Esophagus muscularis mucosa (tissue), 4 donors: ENCODE measurements around the gene DDIT3. TPM values are rescaled to one million over a fixed set of nuclear protein-coding genes. Genes with fewer than 3 reads are reported as not detected.
A peak's percentile ranks its signal among the peaks of the same experiment; 100 is the strongest.
"Not testable (repeated sequence)": the region's sequence is repeated elsewhere in the genome, so short reads cannot be mapped to it uniquely, and the experiment has no call there.

Experiments used
- DNase-seq: peaks from one replicate; pipeline ENCODE4 v3.0.0-alpha.2; 2017; ENCODE audit errors: extremely low spot score
- H3K27ac ChIP-seq, 4 donors: fragments of 200-600 bp; sonication (generic); replicated peaks in 1 of 4; 1 replicate in 3 of 4; 2 replicates in 1 of 4; pipeline ENCODE4 v1.5.1; 2016 to 2019; ENCODE audit warnings: mild to moderate bottlenecking in 1 of 4
- H3K27me3 ChIP-seq, 4 donors: fragments of 200-600 bp; sonication (generic); one replicate each; pipeline versions ENCODE4 v1.5.1 to v1.6.0; 2016 to 2019
- H3K36me3 ChIP-seq, 4 donors: fragments of 200-600 bp; sonication (generic); one replicate each; pipeline ENCODE4 v1.5.1; 2016 to 2019
- H3K4me1 ChIP-seq, 4 donors: fragments of 200-600 bp; sonication (generic); one replicate each; pipeline ENCODE4 v1.5.1; 2016 to 2019
- H3K4me3 ChIP-seq, 4 donors: fragments of 200-600 bp; sonication (generic); 1 replicate in 2 of 4; 2 replicates in 2 of 4; pipeline ENCODE4 v1.5.1; 2016 to 2019; ENCODE audit warnings: mild to moderate bottlenecking in 4 of 4, moderate library complexity in 1 of 4
- H3K9me3 ChIP-seq, 4 donors: fragments of 200-600 bp; sonication (generic); 1 replicate in 3 of 4; 2 replicates in 1 of 4; pipeline ENCODE4 v1.5.1; 2016 to 2019
- EP300 ChIP-seq: sonication (generic); formaldehyde crosslinking; IDR thresholded peaks from one replicate; pipeline ENCODE4 v1.6.1; 2017; ENCODE audit warnings: antibody characterized with exemption
- POLR2A ChIP-seq: fragments of 450-650 bp; IDR thresholded peaks from one replicate; pipeline ENCODE4 v1.6.1; 2017; ENCODE audit warnings: antibody characterized with exemption, moderate library complexity, mild to moderate bottlenecking, low read depth
- POLR2AphosphoS5 ChIP-seq, 2 donors: sonication (generic); formaldehyde crosslinking; IDR thresholded peaks; one replicate each; pipeline ENCODE4 v1.6.1; 2017; ENCODE audit warnings: antibody characterized with exemption in 2 of 2
- WGBS: methylation state at CpG from one replicate; pipeline ENCODE4 v1.1.5; 2018; 5-methylcytosine and 5-hydroxymethylcytosine counted together
- intact Hi-C: fragments of 100-400 bp; cut with DNase I; formaldehyde crosslinking; loops from one replicate; pipeline ENCODE4 v1.15.1; 2023
- total RNA-seq, 4 donors: library from RNA; depleted of rRNA; stranded (reverse); fragments of >200 nt; gene quantifications; one replicate each; pipeline versions ENCODE4 v1.1.0 to v1.2.1, GENCODE V29; 2016
- TF ChIP-seq, protein P1 (sequence below), 3 experiments: fragments of 200-600 bp in 2 of 3; fragments of 450-650 bp in 1 of 3; sonication (generic) in 2 of 3; IDR thresholded peaks; one replicate each; pipeline ENCODE4 v1.5.1; 2017 to 2019; ENCODE audit warnings: antibody characterized with exemption in 3 of 3, mild to moderate bottlenecking in 2 of 3, moderate library complexity in 1 of 3

The DDIT3 gene
- total RNA-seq, 4 donors from 2014 or later: 14.4 to 43.9 (median 24.4) TPM

DNA sequence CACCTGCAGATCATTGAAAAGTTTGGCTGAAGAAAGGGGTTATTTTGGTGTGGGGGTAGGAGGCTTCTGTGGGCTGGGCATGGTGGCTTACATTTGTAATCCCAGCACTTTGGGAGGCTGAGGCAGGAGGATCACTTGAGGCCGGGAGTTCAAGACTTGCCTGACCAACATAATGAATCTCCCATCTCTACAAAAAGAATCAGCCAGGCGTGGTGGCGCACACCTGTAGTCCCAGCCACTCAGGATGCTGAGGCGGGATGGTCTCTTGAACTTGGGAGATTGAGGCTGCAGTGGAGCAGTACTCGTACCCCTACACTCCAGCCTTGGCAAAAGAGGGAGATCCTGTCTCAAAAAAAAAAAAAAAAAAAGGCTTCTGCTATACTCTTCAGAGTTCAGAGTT, 7.0 kb downstream of the DDIT3 start:
- no peak overlapping the region for H3K4me3 ChIP-seq
- DNase-seq: no peak
- H3K27me3 ChIP-seq: no peaks in the 10 kb centered on the region
- H3K27ac ChIP-seq: no peak overlapping the region
- 93% methylated on average over 5 of the region's 5 CpGs for WGBS
- H3K4me1 ChIP-seq: peaks cover 17 to 26% (median 19%) of the 10 kb centered on the region in 4 donors
- intact Hi-C loops: no loop called here
- H3K36me3 ChIP-seq: peaks cover 65 to 97% (median 91%) of the 10 kb centered on the region in 4 donors
- no peaks in the 10 kb centered on the region for H3K9me3 ChIP-seq
- no peak for TF ChIP-seq EP300
- TF ChIP-seq POLR2AphosphoS5 (IDR thresholded peaks at IDR 0.05): no peak
- TF ChIP-seq, protein P1, sequence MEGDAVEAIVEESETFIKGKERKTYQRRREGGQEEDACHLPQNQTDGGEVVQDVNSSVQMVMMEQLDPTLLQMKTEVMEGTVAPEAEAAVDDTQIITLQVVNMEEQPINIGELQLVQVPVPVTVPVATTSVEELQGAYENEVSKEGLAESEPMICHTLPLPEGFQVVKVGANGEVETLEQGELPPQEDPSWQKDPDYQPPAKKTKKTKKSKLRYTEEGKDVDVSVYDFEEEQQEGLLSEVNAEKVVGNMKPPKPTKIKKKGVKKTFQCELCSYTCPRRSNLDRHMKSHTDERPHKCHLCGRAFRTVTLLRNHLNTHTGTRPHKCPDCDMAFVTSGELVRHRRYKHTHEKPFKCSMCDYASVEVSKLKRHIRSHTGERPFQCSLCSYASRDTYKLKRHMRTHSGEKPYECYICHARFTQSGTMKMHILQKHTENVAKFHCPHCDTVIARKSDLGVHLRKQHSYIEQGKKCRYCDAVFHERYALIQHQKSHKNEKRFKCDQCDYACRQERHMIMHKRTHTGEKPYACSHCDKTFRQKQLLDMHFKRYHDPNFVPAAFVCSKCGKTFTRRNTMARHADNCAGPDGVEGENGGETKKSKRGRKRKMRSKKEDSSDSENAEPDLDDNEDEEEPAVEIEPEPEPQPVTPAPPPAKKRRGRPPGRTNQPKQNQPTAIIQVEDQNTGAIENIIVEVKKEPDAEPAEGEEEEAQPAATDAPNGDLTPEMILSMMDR (IDR thresholded peaks at IDR 0.05): no peak

DNA sequence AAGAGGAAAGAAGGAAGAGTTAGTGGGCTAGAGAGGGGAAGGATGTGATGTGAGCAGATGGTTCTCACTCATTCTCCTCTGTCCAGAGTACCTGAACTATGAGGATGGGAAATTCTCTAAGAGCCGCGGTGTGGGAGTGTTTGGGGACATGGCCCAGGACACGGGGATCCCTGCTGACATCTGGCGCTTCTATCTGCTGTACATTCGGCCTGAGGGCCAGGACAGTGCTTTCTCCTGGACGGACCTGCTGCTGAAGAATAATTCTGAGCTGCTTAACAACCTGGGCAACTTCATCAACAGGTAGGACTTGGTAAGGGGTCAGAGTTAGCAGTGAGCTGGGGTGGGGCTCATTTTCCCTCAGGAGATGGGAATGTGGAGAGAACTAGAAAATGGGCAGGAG, 7.6 kb downstream of the DDIT3 start:
- DNase-seq: no peak
- Histone ChIP-seq H3K27ac (peak overlapping the region in 1 of 4 donors; percentile 1), H3K27me3 (no peaks in the 10 kb centered on the region), H3K4me3 (no peak overlapping the region), H3K36me3 (peaks cover 65 to 99% (median 90%) of the 10 kb centered on the region in 4 donors), H3K4me1 (peaks cover 11 to 20% (median 13%) of the 10 kb centered on the region in 4 donors), H3K9me3 (no peaks in the 10 kb centered on the region)
- WGBS: 88% methylated on average over 6 of the region's 6 CpGs
- intact Hi-C loops: no loop called here
- no peak for TF ChIP-seq EP300
- TF ChIP-seq, protein P1 (IDR thresholded peaks at IDR 0.05): no peak
- no peak for TF ChIP-seq POLR2A
- no peak for TF ChIP-seq POLR2AphosphoS5 (IDR thresholded peaks at IDR 0.05)

DNA sequence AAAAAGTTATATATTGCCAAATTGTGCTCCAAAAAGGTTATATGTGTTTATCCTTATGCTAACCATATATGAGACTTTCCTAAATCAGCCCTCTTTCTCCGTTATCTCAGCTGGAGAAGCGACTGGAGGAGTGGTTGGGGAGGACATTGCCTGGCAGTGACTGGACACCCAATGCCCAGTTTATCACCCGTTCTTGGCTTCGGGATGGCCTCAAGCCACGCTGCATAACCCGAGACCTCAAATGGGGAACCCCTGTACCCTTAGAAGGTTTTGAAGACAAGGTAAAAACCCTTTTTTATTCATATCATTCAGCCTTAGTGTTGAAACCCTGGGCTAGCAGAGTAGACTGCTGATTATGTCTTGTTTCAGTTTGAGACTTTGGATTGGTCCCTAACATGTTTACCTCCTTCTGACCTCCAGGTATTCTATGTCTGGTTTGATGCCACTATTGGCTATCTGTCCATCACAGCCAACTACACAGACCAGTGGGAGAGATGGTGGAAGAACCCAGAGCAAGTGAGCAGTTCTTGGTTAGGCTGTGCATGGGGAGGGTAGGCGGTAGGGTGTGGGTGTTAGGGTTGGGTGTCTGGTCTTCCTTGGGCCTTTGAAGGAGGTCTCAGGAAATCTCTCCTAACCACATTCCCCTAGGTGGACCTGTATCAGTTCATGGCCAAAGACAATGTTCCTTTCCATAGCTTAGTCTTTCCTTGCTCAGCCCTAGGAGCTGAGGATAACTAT, 8.6 kb downstream of the DDIT3 start:
- WGBS: 95% methylated on average over 7 of the region's 7 CpGs
- no peak for DNase-seq
- H3K36me3 ChIP-seq: peaks cover 56 to 94% (median 84%) of the 10 kb centered on the region in 4 donors
- H3K4me3 ChIP-seq: no peak overlapping the region
- no peaks in the 10 kb centered on the region for H3K27me3 ChIP-seq
- H3K4me1 ChIP-seq: peaks cover 3 to 11% (median 4%) of the 10 kb centered on the region in 4 donors
- H3K9me3 ChIP-seq: no peaks in the 10 kb centered on the region
- no peak overlapping the region for H3K27ac ChIP-seq
- intact Hi-C loops: no loop called here
- TF ChIP-seq POLR2AphosphoS5 (IDR thresholded peaks at IDR 0.05) (no peak), POLR2A (no peak)

DNA sequence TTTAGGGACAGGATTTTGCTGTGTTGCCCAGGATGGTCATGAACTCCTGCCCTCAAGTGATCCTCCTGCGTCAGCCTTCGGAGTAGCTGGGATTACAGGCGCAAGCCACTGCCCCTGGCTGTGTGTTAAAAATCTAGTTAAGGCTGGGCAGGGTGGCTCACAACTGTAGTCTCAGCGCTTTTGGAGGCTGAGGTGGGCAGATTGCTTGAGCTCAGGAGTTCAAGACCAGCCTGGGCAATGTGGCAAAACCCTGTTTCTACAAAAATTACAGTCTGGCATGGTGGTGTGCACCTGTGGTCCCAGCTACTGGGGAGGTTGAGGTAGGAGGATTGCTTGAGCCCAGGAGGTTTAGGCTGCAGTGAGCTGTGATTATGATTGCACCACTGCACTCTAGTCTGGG, 9.2 kb downstream of the DDIT3 start:
- no peak overlapping the region for H3K4me3 ChIP-seq
- no peaks in the 10 kb centered on the region for H3K9me3 ChIP-seq
- DNase-seq: no peak
- WGBS: 100% methylated on average over 4 of the region's 4 CpGs
- H3K27ac ChIP-seq: no peak overlapping the region
- H3K27me3 ChIP-seq: no peaks in the 10 kb centered on the region
- peaks cover 54 to 94% (median 83%) of the 10 kb centered on the region in 4 donors for H3K36me3 ChIP-seq
- TF ChIP-seq EP300 (no peak), POLR2AphosphoS5 (IDR thresholded peaks at IDR 0.05) (no peak), POLR2A (no peak)
- TF ChIP-seq, protein P1 (IDR thresholded peaks at IDR 0.05): no peak
- intact Hi-C loops: no loop called here
- H3K4me1 ChIP-seq: peaks cover 0 to 5% (median 0%) of the 10 kb centered on the region in 4 donors

DNA sequence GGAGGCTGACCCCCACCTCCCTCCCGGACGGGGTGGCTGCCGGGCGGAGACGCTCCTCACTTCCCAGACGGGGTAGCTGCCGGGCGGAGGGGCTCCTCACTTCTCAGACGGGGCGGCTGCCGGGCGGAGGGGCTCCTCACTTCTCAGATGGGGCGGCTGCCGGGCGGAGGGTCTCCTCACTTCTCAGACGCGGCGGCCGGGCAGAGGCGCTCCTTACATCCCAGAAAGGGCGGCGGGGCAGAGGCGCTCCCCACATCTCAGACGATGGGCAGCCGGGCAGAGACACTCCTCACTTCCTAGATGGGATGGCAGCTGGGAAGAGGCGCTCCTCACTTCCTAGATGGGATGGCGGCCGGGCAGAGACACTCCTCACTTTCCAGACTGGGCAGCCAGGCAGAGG, 12.5 kb downstream of the DDIT3 start:
- peaks cover 55 to 94% (median 84%) of the 10 kb centered on the region in 4 donors for H3K36me3 ChIP-seq
- intact Hi-C loops, H3K27me3 ChIP-seq, H3K4me3 ChIP-seq, H3K4me1 ChIP-seq, H3K9me3 ChIP-seq, DNase-seq, H3K27ac ChIP-seq: not testable (repeated sequence)
- WGBS: no CpG with 5 or more reads among the region's 28 CpGs

DNA sequence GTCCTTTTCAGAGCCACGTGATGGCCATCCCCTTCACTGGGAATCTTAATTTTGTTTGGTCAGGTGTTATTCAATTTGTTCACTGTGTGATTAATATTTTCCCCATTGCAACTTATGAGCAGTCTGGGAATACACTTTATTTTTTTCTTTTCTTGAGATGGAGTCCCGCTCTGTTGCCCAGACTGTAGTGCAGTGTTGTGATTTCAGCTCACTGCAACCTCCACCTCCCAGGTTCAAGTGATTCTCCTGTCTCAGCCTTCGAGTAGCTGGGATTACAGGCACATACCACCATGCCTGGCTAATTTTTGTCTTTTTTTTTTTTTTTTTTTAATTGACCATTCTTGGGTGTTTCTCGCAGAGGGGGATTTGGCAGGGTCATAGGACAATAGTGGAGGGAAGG, 13.8 kb downstream of the DDIT3 start:
- H3K27me3 ChIP-seq, H3K27ac ChIP-seq, H3K9me3 ChIP-seq, H3K4me3 ChIP-seq, H3K4me1 ChIP-seq, intact Hi-C loops, DNase-seq: not testable (repeated sequence)
- 77% methylated on average over 4 of the region's 4 CpGs for WGBS
- H3K36me3 ChIP-seq: peaks cover 49 to 94% (median 82%) of the 10 kb centered on the region in 4 donors

DNA sequence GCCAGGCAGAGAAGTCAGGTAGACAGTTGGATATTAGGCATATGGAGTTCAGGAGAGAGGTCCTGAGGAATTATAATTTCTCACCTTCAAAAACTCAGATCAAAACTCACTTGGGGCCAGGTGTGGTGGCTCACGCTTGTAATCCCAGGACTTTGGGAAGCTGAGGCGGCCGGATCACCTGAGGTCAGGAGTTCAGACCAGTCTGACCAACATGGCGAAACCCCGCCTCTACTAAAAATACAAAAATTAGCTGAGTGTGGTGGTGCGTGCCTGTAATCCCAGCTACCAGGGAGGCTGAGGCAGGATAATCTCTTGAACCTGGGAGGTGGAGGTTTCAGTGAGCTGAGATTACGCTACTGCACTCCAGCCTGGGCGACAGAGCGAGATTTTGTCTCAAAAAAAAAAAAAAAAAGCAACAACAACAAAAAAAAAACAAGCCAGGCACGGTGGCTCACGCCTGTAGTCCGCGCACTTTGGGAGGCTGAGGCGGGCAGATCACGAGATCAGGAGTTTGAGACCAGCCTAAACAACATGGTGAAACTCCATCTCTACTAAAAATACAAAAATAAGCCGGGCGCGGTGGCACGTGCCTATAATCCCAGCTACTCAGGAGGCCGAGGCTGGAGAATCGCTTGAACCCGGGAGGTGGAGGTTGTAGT, 17.9 kb downstream of the DDIT3 start:
- 85% methylated on average over 22 of the region's 22 CpGs for WGBS
- H3K36me3 ChIP-seq: peaks cover 69 to 95% (median 87%) of the 10 kb centered on the region in 4 donors
- DNase-seq: not testable (repeated sequence)

More for the DNA sequence above, 17.9 kb downstream of the DDIT3 start:
- intact Hi-C loops, H3K9me3 ChIP-seq, H3K27ac ChIP-seq, H3K27me3 ChIP-seq, H3K4me3 ChIP-seq, H3K4me1 ChIP-seq: not testable (repeated sequence)
